T-helper 1 cell treated with Interleukin-12 subunit alpha and Interleukin-12 subunit beta and Interleukin-4 antibody, amounts not matched to agents 30 μg/mL and 1 μg/mL, for 36 hours (primary cell): ENCODE results near the gene LIPK.

ENCODE experiments used
- H3K27ac Mint-ChIP-seq: one replicate; pipeline ENCODE4 v1.8.0; 2021; ENCODE audit warnings: mild to moderate bottlenecking, mixed read lengths
- H3K27me3 Mint-ChIP-seq: one replicate; pipeline ENCODE4 v1.8.0; 2021; ENCODE audit warnings: low read depth, mixed read lengths
- H3K36me3 Mint-ChIP-seq: one replicate; pipeline ENCODE4 v1.8.0; 2021; ENCODE audit warnings: low read depth, mixed read lengths
- H3K4me1 Mint-ChIP-seq: one replicate; pipeline ENCODE4 v1.8.0; 2021; ENCODE audit warnings: low read depth, mixed read lengths
- H3K4me3 Mint-ChIP-seq: one replicate; pipeline ENCODE4 v1.8.0; 2021; ENCODE audit warnings: mild to moderate bottlenecking, moderate library complexity, mixed read lengths
- H3K9me3 Mint-ChIP-seq: one replicate; pipeline ENCODE4 v1.8.0; 2021; ENCODE audit warnings: mixed read lengths

The LIPK gene

DNA sequence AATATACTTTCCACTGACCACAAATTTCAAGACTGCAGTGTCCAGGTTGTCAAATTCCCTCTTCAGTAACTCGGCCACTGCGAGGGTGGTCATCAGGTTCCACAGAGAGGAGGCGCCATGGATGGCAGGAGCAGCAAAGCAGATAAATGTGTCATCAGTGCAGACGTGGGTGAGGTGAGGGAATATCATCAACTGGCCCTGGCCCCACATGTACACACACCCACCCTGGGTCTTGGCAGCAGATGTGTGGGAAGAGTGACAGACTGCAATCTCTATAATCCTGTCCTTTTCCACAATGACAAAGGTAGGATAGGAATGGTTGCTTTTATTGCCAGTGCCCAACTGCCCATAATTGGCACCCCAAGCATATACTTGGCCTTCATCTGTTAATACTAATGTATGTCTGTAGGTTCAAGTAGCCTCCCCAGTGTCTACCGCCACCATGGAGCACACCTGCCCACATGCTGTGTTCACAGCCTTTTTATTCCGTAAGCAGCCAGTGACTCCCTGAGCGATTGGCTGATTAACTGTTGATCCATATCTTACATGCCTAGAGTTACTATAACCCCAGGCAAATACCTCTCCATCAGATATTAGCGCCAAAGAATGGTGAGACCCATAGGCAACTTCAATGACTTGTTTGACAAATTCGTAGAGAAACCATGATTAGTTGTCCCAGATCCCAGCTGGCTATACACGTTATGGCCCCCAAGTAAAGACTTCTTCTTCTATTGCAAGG, 80.2 kb downstream of the LIPK start:
- H3K27ac Mint-ChIP-seq: no peak overlapping the region
- no peaks in the 10 kb centered on the region for H3K9me3 Mint-ChIP-seq
- H3K27me3 Mint-ChIP-seq: peaks cover 36% of the 10 kb centered on the region
- no peak overlapping the region for H3K4me3 Mint-ChIP-seq
- H3K4me1 Mint-ChIP-seq: no peaks in the 10 kb centered on the region
- no peaks in the 10 kb centered on the region for H3K36me3 Mint-ChIP-seq

DNA sequence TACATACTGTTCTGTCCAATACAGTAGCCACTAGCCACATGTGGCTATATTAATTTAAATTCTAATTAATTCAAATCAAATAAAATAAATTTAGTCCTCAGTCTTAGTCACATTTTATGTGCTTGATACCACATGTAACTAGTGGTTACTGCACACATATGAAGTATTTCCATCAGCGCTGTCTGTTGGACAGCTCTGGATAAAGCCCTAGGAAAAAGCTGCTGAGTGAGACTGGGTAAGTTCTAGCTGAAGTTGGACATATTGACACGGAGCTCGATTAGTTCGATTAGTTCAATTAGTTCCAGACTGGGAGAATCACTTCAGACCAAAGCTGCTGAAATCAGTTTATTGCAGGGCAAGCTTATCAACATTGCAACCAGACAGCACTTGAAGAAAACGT, 81.4 kb downstream of the LIPK start:
- Mint-ChIP-seq H3K27me3 (peaks cover 31% of the 10 kb centered on the region), H3K36me3 (no peaks in the 10 kb centered on the region), H3K4me1 (peaks cover 2% of the 10 kb centered on the region), H3K9me3 (no peaks in the 10 kb centered on the region), H3K27ac (no peak overlapping the region), H3K4me3 (no peak overlapping the region)

DNA sequence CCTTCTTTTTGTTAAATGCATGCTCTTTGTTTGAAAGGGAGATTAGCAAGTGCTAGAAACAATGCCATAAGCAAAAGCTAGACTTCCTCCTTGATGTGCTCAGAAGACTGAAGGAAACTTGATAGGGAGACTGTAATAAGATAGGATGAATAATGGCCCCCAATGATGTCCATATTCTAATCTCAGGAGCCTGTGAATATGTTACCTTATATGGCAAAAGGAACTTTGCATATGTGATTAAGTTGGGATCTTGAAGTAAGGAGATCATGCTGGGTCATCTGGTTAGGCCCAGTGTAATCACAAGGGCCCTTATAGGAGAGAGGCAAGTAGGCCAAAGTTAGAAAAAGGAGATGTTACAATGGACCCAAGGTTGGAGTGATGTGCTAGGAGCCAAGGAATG, 82.9 kb downstream of the LIPK start:
- H3K4me1 Mint-ChIP-seq: peaks cover 14% of the 10 kb centered on the region
- H3K9me3 Mint-ChIP-seq: no peaks in the 10 kb centered on the region
- no peaks in the 10 kb centered on the region for H3K36me3 Mint-ChIP-seq
- H3K4me3 Mint-ChIP-seq: no peak overlapping the region
- no peak overlapping the region for H3K27ac Mint-ChIP-seq
- H3K27me3 Mint-ChIP-seq: peaks cover 34% of the 10 kb centered on the region

DNA sequence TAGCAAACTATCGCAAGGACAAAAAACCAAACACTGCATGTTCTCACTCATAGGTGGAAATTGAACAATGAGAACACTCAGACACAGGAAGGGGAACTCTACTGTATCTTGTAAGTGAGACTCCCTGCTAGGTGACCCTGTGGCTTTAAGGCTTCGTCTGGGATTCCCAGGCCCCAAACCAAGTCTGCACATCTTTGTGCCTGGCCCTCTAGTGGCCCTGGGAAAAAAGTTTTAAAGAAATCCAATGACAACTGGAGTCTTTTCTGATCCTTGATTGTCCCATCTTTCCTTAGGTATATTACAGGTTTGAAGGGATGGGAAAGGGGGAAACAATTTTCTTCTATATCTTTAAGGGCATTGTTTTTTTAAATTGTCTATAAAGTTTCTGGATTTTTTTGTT, 85.9 kb downstream of the LIPK start:
- Mint-ChIP-seq H3K36me3 (no peaks in the 10 kb centered on the region), H3K27me3 (peaks cover 40% of the 10 kb centered on the region), H3K4me3 (no peak overlapping the region), H3K4me1 (peaks cover 18% of the 10 kb centered on the region), H3K27ac (no peak overlapping the region), H3K9me3 (no peaks in the 10 kb centered on the region)

DNA sequence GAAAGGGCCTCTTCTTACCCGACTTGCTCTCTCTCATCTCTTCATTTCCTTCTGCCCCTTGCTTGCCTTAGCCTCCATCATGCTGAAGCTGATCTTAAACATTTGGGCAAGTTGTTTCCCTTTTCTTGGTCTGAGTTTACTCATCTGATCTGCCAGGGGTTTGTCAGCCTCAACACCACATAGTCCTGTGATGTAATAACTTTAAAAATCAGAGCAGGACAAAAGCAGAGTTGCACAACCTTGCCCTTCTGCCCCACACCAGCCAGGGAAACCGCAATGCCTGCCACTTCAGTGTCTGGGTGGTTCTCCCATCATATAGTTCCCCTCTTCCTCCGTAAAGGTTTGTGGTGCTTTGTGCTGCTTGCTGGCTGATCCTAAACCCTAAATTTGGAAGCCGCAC, 86.6 kb downstream of the LIPK start:
- no peaks in the 10 kb centered on the region for H3K36me3 Mint-ChIP-seq
- H3K27ac Mint-ChIP-seq: no peak overlapping the region
- H3K4me1 Mint-ChIP-seq: peaks cover 18% of the 10 kb centered on the region
- no peaks in the 10 kb centered on the region for H3K9me3 Mint-ChIP-seq
- peaks cover 47% of the 10 kb centered on the region for H3K27me3 Mint-ChIP-seq
- H3K4me3 Mint-ChIP-seq: no peak overlapping the region

DNA sequence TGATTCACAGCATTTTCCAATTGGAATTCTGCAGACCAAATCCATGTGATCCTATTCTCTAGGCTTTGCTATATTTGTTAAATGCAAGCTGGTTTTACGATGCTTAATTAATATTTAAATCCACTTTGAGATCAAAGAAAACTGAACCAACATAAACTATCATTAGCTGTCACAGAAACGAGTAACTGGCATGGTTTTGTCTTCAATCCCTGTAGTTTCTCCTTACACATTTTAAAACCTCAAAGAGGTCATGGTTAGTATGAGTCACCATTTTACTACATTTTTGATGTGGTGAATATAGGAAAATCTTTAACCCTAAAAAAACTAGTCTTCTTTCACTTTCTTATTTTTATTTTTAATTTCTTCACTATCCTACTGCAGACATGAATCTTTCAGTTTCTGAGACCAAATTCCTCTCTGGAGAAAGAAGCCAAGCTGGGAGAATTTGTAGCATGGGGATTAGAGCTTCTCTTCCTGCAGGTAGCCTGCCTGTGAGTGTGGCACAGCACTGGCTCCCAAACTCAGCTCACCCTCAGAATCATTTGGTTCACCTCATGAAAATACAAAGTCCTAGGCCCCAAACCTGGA, 87.8 kb downstream of the LIPK start:
- no peaks in the 10 kb centered on the region for H3K9me3 Mint-ChIP-seq
- H3K36me3 Mint-ChIP-seq: no peaks in the 10 kb centered on the region
- H3K4me3 Mint-ChIP-seq: peak overlapping the region; percentile 19
- peaks cover 52% of the 10 kb centered on the region for H3K27me3 Mint-ChIP-seq
- H3K27ac Mint-ChIP-seq: no peak overlapping the region
- H3K4me1 Mint-ChIP-seq: peaks cover 18% of the 10 kb centered on the region

DNA sequence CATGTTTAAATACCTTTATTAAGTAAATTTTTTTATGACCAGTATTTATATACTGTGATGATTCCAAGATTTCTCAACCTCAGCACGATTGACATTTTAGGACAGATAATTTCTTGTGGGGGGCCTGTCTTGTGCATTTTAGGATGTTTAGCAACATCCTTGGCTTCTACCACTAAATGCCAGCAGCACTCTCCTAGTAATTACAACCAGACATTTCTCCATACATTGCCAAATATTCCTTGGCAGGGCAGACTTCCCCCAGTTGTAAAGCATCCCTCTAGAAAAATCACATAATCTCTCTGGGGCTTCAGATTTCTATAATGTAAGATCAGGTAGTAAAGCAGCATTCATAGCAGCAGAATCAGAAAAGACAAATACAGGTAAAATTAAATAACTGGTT, 88.7 kb downstream of the LIPK start:
- Mint-ChIP-seq H3K4me3 (no peak overlapping the region), H3K36me3 (no peaks in the 10 kb centered on the region), H3K27ac (no peak overlapping the region), H3K9me3 (no peaks in the 10 kb centered on the region), H3K4me1 (peaks cover 18% of the 10 kb centered on the region), H3K27me3 (peaks cover 54% of the 10 kb centered on the region)

DNA sequence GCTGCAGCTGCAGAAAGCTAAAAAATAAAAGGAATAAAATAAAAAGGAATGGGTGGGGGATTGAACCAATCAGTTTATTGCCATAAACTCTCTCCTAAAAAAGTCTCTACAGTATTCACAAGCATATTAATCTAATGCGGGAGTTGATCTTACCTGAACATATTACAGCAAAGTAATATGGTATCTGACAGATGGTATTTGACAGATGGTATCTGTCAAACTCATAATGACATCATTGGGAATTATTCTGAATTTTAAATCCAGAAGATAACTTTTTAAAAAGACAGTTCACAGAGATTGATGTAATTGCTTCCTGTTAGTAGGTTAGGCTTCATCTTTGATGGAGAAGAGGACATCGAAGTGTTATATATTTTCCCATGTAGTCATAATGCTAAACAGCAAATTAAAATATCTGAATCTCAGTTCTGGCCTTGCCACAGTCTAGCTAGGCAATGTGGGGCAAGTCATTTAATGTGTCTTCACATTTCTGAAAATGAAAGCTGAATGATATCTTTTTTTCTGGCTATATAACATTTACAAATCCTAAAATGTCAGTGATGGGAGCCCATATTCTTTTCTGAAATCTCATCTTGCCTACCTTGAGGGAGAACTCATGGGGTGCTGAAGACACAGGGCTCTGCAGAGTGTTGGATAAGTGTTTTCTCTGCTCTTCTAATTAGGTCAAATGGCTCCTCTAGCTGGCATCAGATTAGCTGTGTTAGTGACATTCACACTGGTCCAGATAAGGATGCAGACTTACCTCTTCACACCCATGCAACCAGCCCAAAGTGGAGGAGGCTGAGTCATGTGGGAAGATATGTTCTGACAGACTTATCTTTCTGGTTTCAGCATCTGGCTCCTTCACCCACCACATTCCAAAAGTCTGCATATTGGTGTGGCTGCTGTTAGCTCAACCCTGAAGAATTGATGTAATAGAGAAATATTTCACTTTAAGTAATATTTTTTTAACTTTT, 94.4 kb downstream of the LIPK start:
- Mint-ChIP-seq H3K9me3 (no peaks in the 10 kb centered on the region), H3K27me3 (peaks cover 77% of the 10 kb centered on the region), H3K27ac (no peak overlapping the region), H3K36me3 (no peaks in the 10 kb centered on the region), H3K4me1 (peaks cover 7% of the 10 kb centered on the region), H3K4me3 (no peak overlapping the region)
